GM21447 (cell line): ENCODE results near the gene CLRN1.

Experiments used
- ATAC-seq: cut with Tn5 transposase; IDR thresholded peaks from one replicate; pipeline ENCODE4 v1.9.1; 2021; ENCODE audit not compliant: unreplicated experiment

CLRN1 gene

DNA sequence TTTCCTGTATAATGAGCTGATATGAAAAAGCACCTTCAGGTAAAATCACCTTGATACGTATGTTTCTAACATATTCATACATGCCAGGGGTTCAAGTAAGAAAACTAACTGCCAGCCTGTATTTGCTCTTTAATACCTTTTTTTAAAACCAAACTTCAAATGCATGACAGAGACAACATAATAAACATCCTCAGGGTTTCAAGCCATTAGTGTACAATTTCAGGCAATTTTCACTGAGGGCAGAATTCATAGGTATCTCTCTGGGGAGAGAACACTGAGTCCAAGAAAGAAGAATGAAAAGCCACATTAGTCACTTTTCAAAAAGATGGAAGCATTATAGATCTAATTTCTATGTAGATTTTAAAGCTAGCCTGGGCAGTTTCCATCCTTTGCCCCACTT is 94.2 kb downstream of the CLRN1 start:
- ATAC-seq = no peak

DNA sequence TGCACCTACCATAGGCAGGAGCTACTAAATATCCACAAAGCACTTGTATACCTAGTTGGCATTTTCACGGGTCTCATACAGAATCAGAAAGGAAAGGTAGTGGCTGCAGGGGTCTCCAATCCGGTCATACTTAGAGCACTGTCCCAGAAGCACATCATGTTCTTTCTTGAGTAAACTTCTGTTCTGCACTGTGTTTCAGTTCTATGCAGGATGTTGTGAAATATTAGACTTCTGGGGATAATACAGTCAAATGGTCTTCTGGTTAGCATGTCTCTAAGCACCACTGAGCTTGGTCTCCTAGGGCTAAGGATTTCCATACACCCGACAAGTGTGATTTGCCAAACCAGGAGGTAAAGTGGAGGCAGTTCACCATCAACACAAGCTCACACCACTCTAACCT is 95.2 kb downstream of the CLRN1 start:
- ATAC-seq = no peak

DNA sequence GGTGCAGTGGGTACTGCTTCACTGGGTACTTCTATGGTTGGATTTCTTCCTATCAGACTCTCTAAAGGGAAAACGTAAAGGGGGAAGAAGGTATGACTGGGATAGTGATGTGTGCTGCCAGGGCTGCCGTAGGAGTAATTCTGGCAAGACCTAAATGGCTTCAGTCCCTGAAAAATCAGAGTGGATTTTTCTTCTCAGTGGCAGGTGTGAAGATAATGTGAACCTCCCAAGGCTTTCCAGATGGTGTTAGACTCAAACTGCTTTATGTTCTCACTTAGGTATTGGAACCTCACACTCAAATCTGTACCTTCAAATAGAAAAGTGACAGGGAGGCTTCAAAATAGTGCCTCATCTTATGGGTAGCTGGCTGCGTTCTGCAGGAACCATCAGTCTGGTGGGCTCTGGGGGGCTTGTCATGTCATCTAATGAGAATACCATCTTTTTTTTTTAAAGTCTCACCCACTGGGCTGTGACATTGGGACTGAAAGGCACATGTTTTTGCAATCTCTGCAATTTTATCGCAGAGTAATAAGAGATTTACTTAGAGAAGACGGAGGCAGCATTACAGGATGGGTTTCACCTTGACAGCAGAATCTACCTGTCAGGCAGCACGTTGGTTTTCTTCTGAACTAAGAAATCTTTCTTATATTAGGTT is 95.8 kb downstream of the CLRN1 start:
- no peak for ATAC-seq
